ENCODE data around the gene PTPRQ. TPM values are rescaled to one million over a fixed set of nuclear protein-coding genes. Genes with fewer than 3 reads are reported as not detected.

Gene PTPRQ
- polyA plus RNA-seq, 1 donor (not counting 4 experiments of a cell fraction or from before 2014, with no cell fraction given): 0.01 TPM

DNA sequence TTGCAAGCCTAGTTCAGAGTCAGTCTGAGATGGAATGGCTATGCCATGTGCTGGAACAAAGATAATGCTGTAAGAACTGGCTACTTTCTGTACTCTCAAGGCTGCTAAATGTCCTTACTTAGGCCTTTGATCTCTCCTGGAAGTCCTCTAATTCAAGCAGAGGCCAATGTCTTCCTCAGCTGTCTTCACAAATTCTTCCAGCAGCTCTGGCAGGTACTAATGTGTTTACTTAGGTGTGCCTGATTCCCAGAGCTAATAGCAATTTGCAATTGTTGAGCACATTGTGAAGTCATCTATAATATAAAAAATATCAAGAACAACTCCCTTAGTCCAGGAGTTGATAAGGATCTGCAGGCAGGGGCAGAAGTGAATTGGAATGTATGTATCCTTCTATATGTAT, 268.8 kb downstream of the PTPRQ start:
- Histone ChIP-seq H3K9me3 (ENCODE audit: control insufficient read depth, low read depth, low read length) (no peaks in the 10 kb centered on the region), H3K27me3 (ENCODE audit: control insufficient read depth, extremely low read depth, insufficient read depth, low read length) (peaks cover 49% of the 10 kb centered on the region), H3K4me2 (ENCODE audit: control insufficient read depth, extremely low read depth, insufficient read depth, low read depth, low read length) (no peak overlapping the region), H3K9me1 (ENCODE audit: control insufficient read depth, extremely low read depth, insufficient read depth, low read length) (no peaks in the 10 kb centered on the region), H3K36me3 (ENCODE audit: control insufficient read depth in 2 of 2, extremely low read depth in 1 of 2, insufficient read depth in 2 of 2, low read length in 2 of 2) (no peaks in the 10 kb centered on the region), H3K9ac (ENCODE audit: control insufficient read depth, extremely low read depth, insufficient read depth, low read length) (no peak overlapping the region), H3K79me2 (ENCODE audit: control insufficient read depth, insufficient read depth, low read length) (no peaks in the 10 kb centered on the region), H4K20me1 (ENCODE audit: control insufficient read depth, extremely low read depth, insufficient read depth, low read length) (no peaks in the 10 kb centered on the region), H2AFZ (ENCODE audit: control insufficient read depth, low read length) (no peak overlapping the region), H3K27ac (ENCODE audit: control insufficient read depth, insufficient read depth, low read length) (no peak overlapping the region), H3K4me1 (ENCODE audit: control insufficient read depth, extremely low read depth, insufficient read depth, low read length) (no peaks in the 10 kb centered on the region), H3K4me3 (ENCODE audit: control insufficient read depth in 2 of 3, extremely low read depth in 1 of 3, insufficient read depth in 2 of 3, low read depth in 1 of 3, low read length in 3 of 3) (no peak overlapping the region)
- dilution Hi-C loops (cut with MboI; ENCODE audit: extremely low pct_ligation_motif_present, low sequenced_read_pairs): no loop called here
- FAIRE-seq (no peak), DNase-seq (ENCODE audit: low read depth, low spot score) (no peak)
- TF ChIP-seq, protein P1, sequence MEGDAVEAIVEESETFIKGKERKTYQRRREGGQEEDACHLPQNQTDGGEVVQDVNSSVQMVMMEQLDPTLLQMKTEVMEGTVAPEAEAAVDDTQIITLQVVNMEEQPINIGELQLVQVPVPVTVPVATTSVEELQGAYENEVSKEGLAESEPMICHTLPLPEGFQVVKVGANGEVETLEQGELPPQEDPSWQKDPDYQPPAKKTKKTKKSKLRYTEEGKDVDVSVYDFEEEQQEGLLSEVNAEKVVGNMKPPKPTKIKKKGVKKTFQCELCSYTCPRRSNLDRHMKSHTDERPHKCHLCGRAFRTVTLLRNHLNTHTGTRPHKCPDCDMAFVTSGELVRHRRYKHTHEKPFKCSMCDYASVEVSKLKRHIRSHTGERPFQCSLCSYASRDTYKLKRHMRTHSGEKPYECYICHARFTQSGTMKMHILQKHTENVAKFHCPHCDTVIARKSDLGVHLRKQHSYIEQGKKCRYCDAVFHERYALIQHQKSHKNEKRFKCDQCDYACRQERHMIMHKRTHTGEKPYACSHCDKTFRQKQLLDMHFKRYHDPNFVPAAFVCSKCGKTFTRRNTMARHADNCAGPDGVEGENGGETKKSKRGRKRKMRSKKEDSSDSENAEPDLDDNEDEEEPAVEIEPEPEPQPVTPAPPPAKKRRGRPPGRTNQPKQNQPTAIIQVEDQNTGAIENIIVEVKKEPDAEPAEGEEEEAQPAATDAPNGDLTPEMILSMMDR (optimal IDR thresholded peaks at IDR 0.05 in 1 of 3, IDR thresholded peaks at IDR 0.05 in 1 of 3, conservative IDR thresholded peaks at IDR 0.05 in 1 of 3; ENCODE audit: extremely low read depth in 1 of 3, insufficient read depth in 2 of 3, low read length in 3 of 3): no peak
- TF ChIP-seq EZH2 (IDR thresholded peaks at IDR 0.05; ENCODE audit: low read length): no peak

DNA sequence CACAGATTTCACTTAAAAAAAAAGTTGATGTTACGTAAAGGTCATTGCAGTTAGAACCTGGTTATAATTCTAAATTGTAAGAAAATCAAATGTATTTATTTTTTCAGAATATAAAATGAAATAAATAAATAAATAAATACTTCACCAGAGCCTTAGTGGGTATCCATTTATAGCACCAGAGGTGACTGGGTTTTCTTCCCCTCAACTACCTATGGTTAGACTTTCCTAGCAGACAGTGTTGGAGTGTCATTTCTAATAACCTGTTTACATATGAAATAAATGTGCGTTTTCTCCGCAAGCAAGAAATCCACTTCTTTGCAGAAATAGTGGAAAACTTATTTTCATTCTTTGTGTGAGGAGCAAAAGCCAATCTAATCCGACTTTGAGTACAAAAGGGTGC, 269.4 kb downstream of the PTPRQ start:
- dilution Hi-C loops (cut with MboI; ENCODE audit: extremely low pct_ligation_motif_present, low sequenced_read_pairs): no loop called here
- Histone ChIP-seq H3K4me3 (ENCODE audit: control insufficient read depth in 2 of 3, extremely low read depth in 1 of 3, insufficient read depth in 2 of 3, low read depth in 1 of 3, low read length in 3 of 3) (no peak overlapping the region), H3K79me2 (ENCODE audit: control insufficient read depth, insufficient read depth, low read length) (no peaks in the 10 kb centered on the region), H3K36me3 (ENCODE audit: control insufficient read depth in 2 of 2, extremely low read depth in 1 of 2, insufficient read depth in 2 of 2, low read length in 2 of 2) (no peaks in the 10 kb centered on the region), H2AFZ (ENCODE audit: control insufficient read depth, low read length) (no peak overlapping the region), H3K4me2 (ENCODE audit: control insufficient read depth, extremely low read depth, insufficient read depth, low read depth, low read length) (no peak overlapping the region), H3K9me1 (ENCODE audit: control insufficient read depth, extremely low read depth, insufficient read depth, low read length) (no peaks in the 10 kb centered on the region), H3K27ac (ENCODE audit: control insufficient read depth, insufficient read depth, low read length) (no peak overlapping the region), H4K20me1 (ENCODE audit: control insufficient read depth, extremely low read depth, insufficient read depth, low read length) (no peaks in the 10 kb centered on the region), H3K9ac (ENCODE audit: control insufficient read depth, extremely low read depth, insufficient read depth, low read length) (no peak overlapping the region), H3K27me3 (ENCODE audit: control insufficient read depth, extremely low read depth, insufficient read depth, low read length) (peaks cover 49% of the 10 kb centered on the region), H3K4me1 (ENCODE audit: control insufficient read depth, extremely low read depth, insufficient read depth, low read length) (no peaks in the 10 kb centered on the region), H3K9me3 (ENCODE audit: control insufficient read depth, low read depth, low read length) (no peaks in the 10 kb centered on the region)
- TF ChIP-seq, protein P1 (optimal IDR thresholded peaks at IDR 0.05 in 1 of 3, IDR thresholded peaks at IDR 0.05 in 1 of 3, conservative IDR thresholded peaks at IDR 0.05 in 1 of 3; ENCODE audit: extremely low read depth in 1 of 3, insufficient read depth in 2 of 3, low read length in 3 of 3): no peak
- TF ChIP-seq EZH2 (IDR thresholded peaks at IDR 0.05; ENCODE audit: low read length): no peak
- FAIRE-seq (no peak), DNase-seq (ENCODE audit: low read depth, low spot score) (no peak)

Data from keratinocyte (primary cell).